Endothelial cell of umbilical vein (primary cell): Measurements from ENCODE around the gene LAMC3. TPM values are rescaled to one million over a fixed set of nuclear protein-coding genes. Genes with fewer than 3 reads are reported as not detected.

Experiments
- BruUV-seq: library from RNA; stranded (reverse); fragments of 400-500 nt; replicated peaks from 2 replicates; lab custom pipeline; 2021; lab: Mats Ljungman, UMichigan
- CTCF ChIA-PET: fragments of 300-600, 350-600 bp; sonication (Branson Sonifier 250); formaldehyde crosslinking; loops from one replicate; lab custom pipeline; 2021; ENCODE audit warnings: antibody characterized with exemption, inconsistent platforms; lab: Charles Lee
- POLR2A ChIA-PET: fragments of 300-600, 350-600 bp; sonication (Branson Sonifier 250); formaldehyde crosslinking; loops from one replicate; lab custom pipeline; 2021; ENCODE audit warnings: antibody characterized with exemption, inconsistent platforms; lab: Charles Lee
- DNase-seq: peaks from one replicate; pipeline ENCODE4 v3.0.0-alpha.2; 2011; ENCODE audit warnings: low read depth, low spot score
- FAIRE-seq: peaks from 2 replicates; lab custom pipeline; 2011; peaks lifted over from hg19 to GRCh38; lab: Jason Lieb, UNC
- H2AFZ ChIP-seq: 2 replicates; pipeline ENCODE4 v1.6.0; 2012; ENCODE audit warnings: low read depth, low read length, control low read depth, inconsistent platforms
- H3K27ac ChIP-seq: 2 replicates; pipeline ENCODE4 v1.5.1; 2011; ENCODE audit warnings: low read depth, mild to moderate bottlenecking, control low read depth, low read length, moderate library complexity; ENCODE audit not compliant: insufficient read depth
- H3K27me3 ChIP-seq, 2 experiments: 2 replicates each; pipeline versions ENCODE4 v1.6.0 to v1.6.1; 2011; ENCODE audit warnings: low read length in 2 of 2, mixed read lengths in 1 of 2; ENCODE audit not compliant: control insufficient read depth in 2 of 2, insufficient read depth in 2 of 2
- H3K36me3 ChIP-seq, 2 experiments: 2 replicates in 1 of 2; 3 replicates in 1 of 2; pipeline ENCODE4 v1.5.1; 2011; ENCODE audit warnings: low read length in 2 of 2, mild to moderate bottlenecking in 1 of 2, moderate library complexity in 1 of 2; ENCODE audit not compliant: control insufficient read depth in 2 of 2, insufficient read depth in 2 of 2; ENCODE audit errors: extremely low read depth in 1 of 2
- H3K4me1 ChIP-seq: 3 replicates; pipeline ENCODE4 v1.5.1; 2011; ENCODE audit warnings: mild to moderate bottlenecking, low read length; ENCODE audit not compliant: control insufficient read depth, insufficient read depth; ENCODE audit errors: extremely low read depth
- H3K4me2 ChIP-seq: 2 replicates; pipeline ENCODE4 v1.6.1; 2011; ENCODE audit warnings: low read length, control low read depth, mixed read lengths; ENCODE audit not compliant: insufficient read depth
- H3K4me3 ChIP-seq, 3 experiments: fragments of 200-600 bp in 1 of 3; sonication (generic), shearing (Covaris generic) in 1 of 3; replicated peaks in 1 of 3; 2 replicates each; pipeline ENCODE4 v1.5.1; 2011 to 2016; ENCODE audit warnings: control low read depth in 3 of 3, low read length in 3 of 3, mild to moderate bottlenecking in 2 of 3, inconsistent platforms in 1 of 3, low read depth in 1 of 3, moderate library complexity in 1 of 3; ENCODE audit not compliant: insufficient read depth in 1 of 3
- H3K79me2 ChIP-seq: 2 replicates; pipeline ENCODE4 v1.6.0; 2012; ENCODE audit warnings: low read length, inconsistent platforms; ENCODE audit not compliant: control insufficient read depth, insufficient read depth
- H3K9ac ChIP-seq: replicated peaks from 2 replicates; pipeline ENCODE3; 2011; ENCODE audit warnings: low read length, control low read depth; ENCODE audit not compliant: insufficient read depth; ENCODE audit errors: extremely low read depth
- H3K9me1 ChIP-seq: replicated peaks from 3 replicates; pipeline ENCODE4 v1.6.0; 2011; ENCODE audit warnings: mild to moderate bottlenecking, low read length; ENCODE audit not compliant: control insufficient read depth, insufficient read depth; ENCODE audit errors: extremely low read depth
- H3K9me3 ChIP-seq: replicated peaks from 2 replicates; pipeline ENCODE4 v1.5.1; 2012; ENCODE audit warnings: low read length, inconsistent platforms; ENCODE audit not compliant: control insufficient read depth, insufficient read depth
- H4K20me1 ChIP-seq: replicated peaks from 2 replicates; pipeline ENCODE3; 2011; ENCODE audit warnings: mild to moderate bottlenecking, low read length; ENCODE audit not compliant: control insufficient read depth, insufficient read depth; ENCODE audit errors: extremely low read depth
- CTCF ChIP-seq, 2 donors: IDR thresholded peaks; 1 replicate in 1 of 2; 2 replicates in 1 of 2; pipeline ENCODE4 v1.5.1; 2011; ENCODE audit warnings: low read length in 2 of 2, mild to moderate bottlenecking in 2 of 2, moderate library complexity in 2 of 2, control low read depth in 1 of 2, inconsistent platforms in 1 of 2, low read depth in 1 of 2; ENCODE audit not compliant: insufficient read depth in 1 of 2; ENCODE audit errors: extremely low read depth in 1 of 2
- EZH2 ChIP-seq: IDR thresholded peaks from 2 replicates; pipeline ENCODE4 v1.6.1; 2012; ENCODE audit warnings: borderline replicate concordance, low read depth, mild to moderate bottlenecking, moderate library complexity, low read length, inconsistent platforms; ENCODE audit not compliant: severe bottlenecking
- FOS ChIP-seq: IDR thresholded peaks from 2 replicates; pipeline ENCODE4 v1.6.1; 2011; ENCODE audit warnings: mild to moderate bottlenecking, low read length, moderate library complexity, borderline replicate concordance; ENCODE audit not compliant: insufficient read depth
- GATA2 ChIP-seq: IDR thresholded peaks from 2 replicates; pipeline ENCODE4 v1.7.0; 2011; ENCODE audit warnings: low read depth, mild to moderate bottlenecking, moderate library complexity, mixed read lengths, low read length; ENCODE audit not compliant: insufficient read length, insufficient read depth
- JUN ChIP-seq: IDR thresholded peaks from 2 replicates; pipeline ENCODE4 v1.6.1; 2011; ENCODE audit warnings: borderline replicate concordance, low read depth; ENCODE audit not compliant: insufficient read length, insufficient read depth
- MAX ChIP-seq: IDR thresholded peaks from 2 replicates; pipeline ENCODE4 v1.6.1; 2011; ENCODE audit not compliant: insufficient read depth, insufficient read length
- MYC ChIP-seq: IDR thresholded peaks from one replicate; pipeline ENCODE4 v1.6.1; 2011; ENCODE audit warnings: mild to moderate bottlenecking, low read depth, low read length
- POLR2A ChIP-seq: IDR thresholded peaks from 2 replicates; pipeline ENCODE4 v1.6.1; 2012; ENCODE audit warnings: low read depth, mild to moderate bottlenecking, control low read depth, low read length
- POLR2AphosphoS5 ChIP-seq: IDR thresholded peaks from 2 replicates; pipeline ENCODE4 v1.6.1; 2012; ENCODE audit warnings: low read depth, mild to moderate bottlenecking, control low read depth, low read length, moderate library complexity; ENCODE audit not compliant: insufficient read depth
- dilution Hi-C: fragments of 300-500 bp; cut with MboI; formaldehyde crosslinking; loops from one replicate; pipeline ENCODE4 v1.15.0; 2019; ENCODE audit warnings: low sequenced_read_pairs; ENCODE audit not compliant: extremely low pct_ligation_motif_present
- intact Hi-C: fragments of 100-400 bp; cut with micrococcal nuclease; formaldehyde crosslinking; loops from one replicate; pipeline ENCODE4 v1.10.0; 2022
- polyA plus RNA-seq, 4 experiments: library from polyadenylated mRNA; depleted of rRNA in 3 of 4; stranded (reverse) in 3 of 4; unstranded in 1 of 4; fragments of >200 nt; gene quantifications; 2 replicates each; pipeline versions ENCODE4 v1.2.1 to v1.2.3, GENCODE V29; 2011 to 2012; ENCODE audit warnings: missing spikeins in 1 of 4
- total RNA-seq: library from RNA; stranded (reverse); gene quantifications from 2 replicates; pipeline ENCODE4 v1.2.3, GENCODE V29; 2021

LAMC3 gene
- total and polyA plus RNA-seq, 2 donors (not counting 3 experiments of a cell fraction or from before 2014, with no cell fraction given), result 0.18 to 0.38 TPM

DNA sequence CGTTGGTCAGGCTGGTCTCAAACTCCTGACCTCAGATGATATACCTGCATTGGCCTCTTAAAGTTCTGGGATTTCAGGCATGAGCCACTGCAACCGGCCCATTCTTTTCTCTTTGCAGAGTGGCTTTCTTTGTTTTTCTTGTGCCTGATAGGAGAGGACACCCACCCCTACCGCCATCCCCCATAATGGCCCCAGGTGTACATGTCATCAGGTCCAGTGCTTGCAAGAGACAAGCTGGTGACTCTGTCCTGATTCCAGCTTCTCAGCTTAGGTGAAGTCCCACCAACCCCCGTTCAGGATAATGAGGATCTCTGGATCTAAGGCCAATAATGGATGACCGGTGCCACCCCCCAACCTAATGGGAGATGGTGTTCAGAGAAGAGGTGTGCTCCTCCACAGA lies 85.0 kb downstream of the LAMC3 start:
- Histone ChIP-seq H3K4me2 (no peak overlapping the region), H3K9me3 (no peaks in the 10 kb centered on the region), H3K27me3 (peaks cover 8 to 14% of the 10 kb centered on the region in 2 experiments), H3K36me3 (no peaks in the 10 kb centered on the region), H4K20me1 (no peaks in the 10 kb centered on the region), H3K79me2 (no peaks in the 10 kb centered on the region), H3K4me1 (peaks cover 5% of the 10 kb centered on the region), H3K27ac (no peak overlapping the region), H3K4me3 (no peak overlapping the region), H2AFZ (no peak overlapping the region), H3K9me1 (no peaks in the 10 kb centered on the region), H3K9ac (no peak overlapping the region)
- ChIA-PET POLR2A (no interaction called here), CTCF (interaction anchor here (0.9 kb wide), 1 partner anchor 36 kb away, joined by 3 read pairs; no protein-coding TSS in a partner anchor)
- DNase-seq (no peak), FAIRE-seq (no peak)
- intact Hi-C loops, result no loop called here
- TF ChIP-seq FOS (no peak), POLR2AphosphoS5 (no peak), MYC (no peak), JUN (no peak), EZH2 (no peak), CTCF (IDR thresholded peaks at IDR 0.05; ENCODE audit: extremely low read depth in 1 of 2, insufficient read depth in 1 of 2, low read depth in 1 of 2, low read length in 2 of 2) (no peak), POLR2A (no peak), MAX (no peak), GATA2 (no peak)
- dilution Hi-C loops, result no loop called here
- no TSS peak for BruUV-seq
